Body of pancreas (tissue), 4 donors: ENCODE measurements around the gene LCN12.

ENCODE experiments used
- CTCF ChIP-seq, 7 experiments: fragments of 450-650 bp in 4 of 7; fragments of 200-600 bp in 3 of 7; sonication (generic) in 3 of 7; IDR thresholded peaks; one replicate each; pipeline ENCODE4 v1.5.1; 2016 to 2019; ENCODE audit warnings: antibody characterized with exemption in 7 of 7
- POLR2A ChIP-seq, 3 donors: fragments of 450-650 bp; IDR thresholded peaks; one replicate each; pipeline ENCODE4 v1.6.1; 2016; ENCODE audit warnings: antibody characterized with exemption in 3 of 3, mild to moderate bottlenecking in 2 of 3

DNA sequence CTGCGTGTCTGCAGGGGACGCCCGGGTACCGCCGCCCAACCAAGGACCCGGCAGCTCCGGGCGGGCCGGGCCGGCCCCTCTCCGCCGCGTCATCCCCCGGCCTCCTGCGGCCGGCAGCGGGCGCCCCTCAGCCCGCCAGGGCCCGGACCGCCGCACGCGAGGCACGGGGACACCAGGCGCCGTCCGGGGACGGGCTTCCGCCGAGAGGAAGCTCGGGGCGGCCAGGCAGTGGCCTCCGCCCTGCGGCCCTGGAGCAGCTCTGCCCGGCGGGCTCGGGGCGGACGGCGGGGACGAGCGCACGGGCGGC is 7.9 kb upstream of the LCN12 start:
- TF ChIP-seq CTCF (IDR thresholded peaks at IDR 0.05) = no peak
- TF ChIP-seq POLR2A (IDR thresholded peaks at IDR 0.05) = peak in 1 of 3 donors; percentile 28
